SU-DHL-6 (cell line): ENCODE results near the gene CCDC127.

Experiments
- EZH2phosphoT487 ChIP-seq: fragments of 200-600 bp; sonication (generic), shearing (Covaris generic); conservative IDR thresholded peaks from 2 replicates; pipeline ENCODE4 v1.6.1; 2018; ENCODE audit warnings: mild to moderate bottlenecking, antibody characterized with exemption, low read length, moderate library complexity, mixed read lengths
- TF ChIP-seq, protein P1 (sequence below): fragments of 200-600 bp; sonication (generic); IDR thresholded peaks from one replicate; pipeline ENCODE4 v1.5.1; 2017; ENCODE audit warnings: antibody characterized with exemption, mild to moderate bottlenecking, low read length, moderate library complexity; ENCODE audit not compliant: insufficient read depth, poor library complexity, severe bottlenecking

GRCh38 chr5:162190-162564, 55.8 kb downstream of the CCDC127 start:
- TF ChIP-seq, protein P1, sequence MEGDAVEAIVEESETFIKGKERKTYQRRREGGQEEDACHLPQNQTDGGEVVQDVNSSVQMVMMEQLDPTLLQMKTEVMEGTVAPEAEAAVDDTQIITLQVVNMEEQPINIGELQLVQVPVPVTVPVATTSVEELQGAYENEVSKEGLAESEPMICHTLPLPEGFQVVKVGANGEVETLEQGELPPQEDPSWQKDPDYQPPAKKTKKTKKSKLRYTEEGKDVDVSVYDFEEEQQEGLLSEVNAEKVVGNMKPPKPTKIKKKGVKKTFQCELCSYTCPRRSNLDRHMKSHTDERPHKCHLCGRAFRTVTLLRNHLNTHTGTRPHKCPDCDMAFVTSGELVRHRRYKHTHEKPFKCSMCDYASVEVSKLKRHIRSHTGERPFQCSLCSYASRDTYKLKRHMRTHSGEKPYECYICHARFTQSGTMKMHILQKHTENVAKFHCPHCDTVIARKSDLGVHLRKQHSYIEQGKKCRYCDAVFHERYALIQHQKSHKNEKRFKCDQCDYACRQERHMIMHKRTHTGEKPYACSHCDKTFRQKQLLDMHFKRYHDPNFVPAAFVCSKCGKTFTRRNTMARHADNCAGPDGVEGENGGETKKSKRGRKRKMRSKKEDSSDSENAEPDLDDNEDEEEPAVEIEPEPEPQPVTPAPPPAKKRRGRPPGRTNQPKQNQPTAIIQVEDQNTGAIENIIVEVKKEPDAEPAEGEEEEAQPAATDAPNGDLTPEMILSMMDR: no peak
- no peak for TF ChIP-seq EZH2phosphoT487
